DND-41 (cell line): ENCODE data around the gene EXOC3.

Source experiments
- ATAC-seq: fragments of 200-7000 bp; cut with Tn5 transposase; 3 replicates; pipeline ENCODE4 v1.9.1; 2021; ENCODE audit warnings: low read depth; ENCODE audit not compliant: insufficient read depth
- DNase-seq: peaks from one replicate; pipeline ENCODE4 v3.0.0-alpha.2; 2020
- H2AFZ ChIP-seq: 2 replicates; pipeline ENCODE4 v1.6.0; 2012; ENCODE audit warnings: low read depth, low read length
- H3K27ac ChIP-seq: 2 replicates; pipeline ENCODE4 v1.5.1; 2012; ENCODE audit warnings: low read length, inconsistent platforms
- H3K27me3 ChIP-seq: fragments of 200-600 bp; sonication (generic); 2 replicates; pipeline ENCODE4 v1.6.0; 2012; ENCODE audit warnings: low read length, mild to moderate bottlenecking, inconsistent platforms; ENCODE audit not compliant: insufficient read depth, poor library complexity
- H3K36me3 ChIP-seq: 2 replicates; pipeline ENCODE4 v1.5.1; 2012; ENCODE audit warnings: low read length, inconsistent platforms; ENCODE audit not compliant: insufficient read depth
- H3K4me1 ChIP-seq: 2 replicates; pipeline ENCODE4 v1.5.1; 2012; ENCODE audit warnings: mild to moderate bottlenecking, low read length; ENCODE audit not compliant: insufficient read depth
- H3K4me2 ChIP-seq: 2 replicates; pipeline ENCODE4 v1.6.0; 2012; ENCODE audit warnings: mild to moderate bottlenecking, moderate library complexity, low read length, inconsistent platforms; ENCODE audit not compliant: insufficient read depth
- H3K4me3 ChIP-seq, 2 experiments: fragments of 200-600 bp in 1 of 2; shearing (Covaris generic) in 1 of 2; 2 replicates each; pipeline ENCODE4 v1.5.1; 2012 to 2016; ENCODE audit warnings: inconsistent platforms in 2 of 2, low read length in 2 of 2, mild to moderate bottlenecking in 2 of 2, low read depth in 1 of 2, moderate library complexity in 1 of 2
- H3K79me2 ChIP-seq: 2 replicates; pipeline ENCODE4 v1.6.0; 2012; ENCODE audit warnings: low read length, inconsistent platforms; ENCODE audit not compliant: insufficient read depth
- H3K9ac ChIP-seq: 2 replicates; pipeline ENCODE4 v1.6.0; 2012; ENCODE audit warnings: low read depth, mild to moderate bottlenecking, inconsistent platforms, low read length, moderate library complexity
- H3K9me3 ChIP-seq: 2 replicates; pipeline ENCODE4 v1.5.1; 2012; ENCODE audit warnings: low read length, moderate library complexity, mild to moderate bottlenecking, inconsistent platforms; ENCODE audit not compliant: insufficient read depth, severe bottlenecking
- H4K20me1 ChIP-seq: 2 replicates; pipeline ENCODE4 v1.6.0; 2012; ENCODE audit warnings: low read length; ENCODE audit not compliant: insufficient read depth
- EZH2 ChIP-seq: IDR thresholded peaks from 3 replicates; pipeline ENCODE4 v1.6.1; 2012; ENCODE audit warnings: borderline replicate concordance, low read depth, mild to moderate bottlenecking, moderate library complexity, low read length, inconsistent platforms; ENCODE audit not compliant: severe bottlenecking
- TF ChIP-seq, protein P1 (sequence below): IDR thresholded peaks from 2 replicates; pipeline ENCODE4 v1.5.1; 2012; ENCODE audit warnings: borderline replicate concordance, low read length, moderate library complexity, mild to moderate bottlenecking; ENCODE audit not compliant: poor library complexity, severe bottlenecking; ENCODE audit errors: extremely low read depth

EXOC3 gene

GRCh38 chr5:437281-437771 is 5.7 kb upstream of the EXOC3 start:
- TF ChIP-seq, protein P1, sequence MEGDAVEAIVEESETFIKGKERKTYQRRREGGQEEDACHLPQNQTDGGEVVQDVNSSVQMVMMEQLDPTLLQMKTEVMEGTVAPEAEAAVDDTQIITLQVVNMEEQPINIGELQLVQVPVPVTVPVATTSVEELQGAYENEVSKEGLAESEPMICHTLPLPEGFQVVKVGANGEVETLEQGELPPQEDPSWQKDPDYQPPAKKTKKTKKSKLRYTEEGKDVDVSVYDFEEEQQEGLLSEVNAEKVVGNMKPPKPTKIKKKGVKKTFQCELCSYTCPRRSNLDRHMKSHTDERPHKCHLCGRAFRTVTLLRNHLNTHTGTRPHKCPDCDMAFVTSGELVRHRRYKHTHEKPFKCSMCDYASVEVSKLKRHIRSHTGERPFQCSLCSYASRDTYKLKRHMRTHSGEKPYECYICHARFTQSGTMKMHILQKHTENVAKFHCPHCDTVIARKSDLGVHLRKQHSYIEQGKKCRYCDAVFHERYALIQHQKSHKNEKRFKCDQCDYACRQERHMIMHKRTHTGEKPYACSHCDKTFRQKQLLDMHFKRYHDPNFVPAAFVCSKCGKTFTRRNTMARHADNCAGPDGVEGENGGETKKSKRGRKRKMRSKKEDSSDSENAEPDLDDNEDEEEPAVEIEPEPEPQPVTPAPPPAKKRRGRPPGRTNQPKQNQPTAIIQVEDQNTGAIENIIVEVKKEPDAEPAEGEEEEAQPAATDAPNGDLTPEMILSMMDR: no peak
- TF ChIP-seq EZH2: no peak
- no peak overlapping the region for H3K27ac ChIP-seq
- H4K20me1 ChIP-seq: no peaks in the 10 kb centered on the region
- H2AFZ ChIP-seq: no peak overlapping the region
- no peak overlapping the region for H3K4me3 ChIP-seq
- no peak overlapping the region for H3K9ac ChIP-seq
- no peaks in the 10 kb centered on the region for H3K36me3 ChIP-seq
- no peak overlapping the region for H3K4me2 ChIP-seq
- peaks cover 5% of the 10 kb centered on the region for H3K79me2 ChIP-seq
- H3K4me1 ChIP-seq: peaks cover 9% of the 10 kb centered on the region
- DNase-seq (no peak), ATAC-seq (no peak)
- no peaks in the 10 kb centered on the region for H3K27me3 ChIP-seq
- no peaks in the 10 kb centered on the region for H3K9me3 ChIP-seq

DNA sequence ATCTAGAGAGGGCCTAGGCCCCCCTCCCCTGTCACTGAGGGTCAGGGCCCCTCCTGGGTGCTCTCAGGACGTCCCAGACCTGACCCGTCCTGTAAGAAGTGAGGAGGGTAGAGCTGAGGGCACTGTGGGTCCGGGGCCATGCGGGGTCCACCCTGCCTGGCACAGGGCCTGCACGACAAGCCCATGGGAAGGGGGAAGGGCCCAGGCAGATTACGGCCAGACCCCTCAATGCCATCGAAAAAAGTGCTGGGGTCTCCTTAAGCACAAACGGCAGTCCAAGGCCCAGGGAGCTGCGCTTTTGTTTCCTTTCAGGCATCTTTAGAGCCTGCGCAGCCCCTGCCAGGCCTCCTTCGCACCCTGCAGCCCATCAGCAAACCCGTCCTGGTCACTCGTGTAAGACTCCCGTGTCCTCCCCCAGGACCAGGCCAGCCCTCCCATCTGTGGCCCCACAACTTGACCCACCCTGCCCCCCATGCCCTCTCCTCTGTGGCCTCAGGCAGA is 4.4 kb upstream of the EXOC3 start:
- Histone ChIP-seq H3K9ac (no peak overlapping the region), H2AFZ (no peak overlapping the region), H4K20me1 (peaks cover 2% of the 10 kb centered on the region; the same call in 1 of the 2 replicates), H3K79me2 (peaks cover 16% of the 10 kb centered on the region), H3K27ac (no peak overlapping the region), H3K9me3 (no peaks in the 10 kb centered on the region), H3K4me3 (no peak overlapping the region), H3K4me1 (peaks cover 14% of the 10 kb centered on the region), H3K27me3 (no peaks in the 10 kb centered on the region), H3K36me3 (peaks cover 3% of the 10 kb centered on the region; the same call in 1 of the 2 replicates), H3K4me2 (no peak overlapping the region)
- DNase-seq (no peak), ATAC-seq (no peak)
- no peak for TF ChIP-seq EZH2

- no peak overlapping the region for H2AFZ ChIP-seq
- no peak overlapping the region for H3K9ac ChIP-seq
- no peak overlapping the region for H3K4me3 ChIP-seq
- H3K27me3 ChIP-seq: no peaks in the 10 kb centered on the region
- H3K27ac ChIP-seq: no peak overlapping the region
- H3K9me3 ChIP-seq: no peaks in the 10 kb centered on the region
- TF ChIP-seq, protein P1: no peak
- no peak for TF ChIP-seq EZH2
- no peak for DNase-seq
- H4K20me1 ChIP-seq: peaks cover 7% of the 10 kb centered on the region; the same call in 1 of the 2 replicates
- peaks cover 22% of the 10 kb centered on the region for H3K79me2 ChIP-seq
- H3K4me2 ChIP-seq: no peak overlapping the region
- peaks cover 3% of the 10 kb centered on the region; the same call in 1 of the 2 replicates for H3K36me3 ChIP-seq
- H3K4me1 ChIP-seq: peaks cover 20% of the 10 kb centered on the region
- ATAC-seq: no peak
These were observed 3.8 kb upstream of the EXOC3 start for GRCh38 chr5:439181-439580.

GRCh38 chr5:439636-440035 is 3.3 kb upstream of the EXOC3 start:
- peaks cover 25% of the 10 kb centered on the region for H3K4me1 ChIP-seq

More at GRCh38 chr5:439636-440035, 3.3 kb upstream of the EXOC3 start:
- ATAC-seq (no peak), DNase-seq (no peak)
- H2AFZ ChIP-seq: no peak overlapping the region
- H3K9ac ChIP-seq: no peak overlapping the region
- H3K27ac ChIP-seq: no peak overlapping the region
- H3K36me3 ChIP-seq: peaks cover 3% of the 10 kb centered on the region; the same call in 1 of the 2 replicates
- TF ChIP-seq, protein P1: no peak
- TF ChIP-seq EZH2: no peak
- H3K79me2 ChIP-seq: peaks cover 27% of the 10 kb centered on the region
- H3K9me3 ChIP-seq: no peaks in the 10 kb centered on the region
- peaks cover 7% of the 10 kb centered on the region; the same call in 1 of the 2 replicates for H4K20me1 ChIP-seq
- no peaks in the 10 kb centered on the region for H3K27me3 ChIP-seq
- H3K4me3 ChIP-seq: no peak overlapping the region
- H3K4me2 ChIP-seq: no peak overlapping the region
